HT-29 (cell line): ENCODE data around the gene GMDS. TPM values are rescaled to one million over a fixed set of nuclear protein-coding genes. Genes with fewer than 3 reads are reported as not detected.

Experiments
- DNase-seq: peaks from one replicate; pipeline ENCODE4 v3.0.0-alpha.2; 2015; ENCODE audit warnings: low spot score
- total RNA-seq: library from RNA; depleted of rRNA; stranded (reverse); fragments of >200 nt; shearing (Covaris generic); gene quantifications from 2 replicates; pipeline ENCODE4 v1.2.3, GENCODE V29; 2014

Gene GMDS
- total RNA-seq, 1 experiment from 2014 or later = 37.0 TPM

DNA sequence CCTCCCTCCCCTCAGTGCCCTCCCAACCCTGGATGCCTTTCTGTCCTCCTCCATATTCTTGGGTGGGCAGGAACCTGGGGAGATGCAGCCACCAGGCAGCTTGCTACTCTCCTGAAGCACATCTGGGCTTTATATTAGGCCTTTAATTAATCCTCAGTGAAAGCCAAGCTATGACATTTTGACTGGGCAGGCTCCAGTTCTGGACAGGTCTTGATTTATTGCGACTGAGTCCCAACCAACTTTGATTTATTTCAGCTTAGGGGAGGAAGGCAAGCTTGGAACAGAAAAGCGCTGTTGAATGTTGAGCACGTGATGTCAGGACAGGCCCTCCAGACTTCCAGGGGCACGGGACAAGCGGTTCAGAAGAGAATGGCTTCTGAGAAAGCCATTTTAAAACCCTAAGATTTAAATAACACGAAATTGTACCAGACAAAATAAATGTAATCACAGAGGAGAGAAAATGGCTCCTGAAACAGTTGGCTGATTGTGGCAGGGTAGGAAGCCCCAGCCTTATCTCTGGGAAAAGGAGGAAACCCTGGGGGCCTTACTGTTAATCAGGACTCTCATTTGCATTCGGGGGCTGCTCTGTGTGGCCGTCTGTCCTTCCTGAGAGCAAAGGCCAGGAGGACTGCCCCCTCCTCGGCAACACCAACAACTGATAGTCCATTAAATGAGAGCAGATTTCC is 341.5 kb downstream of the GMDS start:
- no peak for DNase-seq

DNA sequence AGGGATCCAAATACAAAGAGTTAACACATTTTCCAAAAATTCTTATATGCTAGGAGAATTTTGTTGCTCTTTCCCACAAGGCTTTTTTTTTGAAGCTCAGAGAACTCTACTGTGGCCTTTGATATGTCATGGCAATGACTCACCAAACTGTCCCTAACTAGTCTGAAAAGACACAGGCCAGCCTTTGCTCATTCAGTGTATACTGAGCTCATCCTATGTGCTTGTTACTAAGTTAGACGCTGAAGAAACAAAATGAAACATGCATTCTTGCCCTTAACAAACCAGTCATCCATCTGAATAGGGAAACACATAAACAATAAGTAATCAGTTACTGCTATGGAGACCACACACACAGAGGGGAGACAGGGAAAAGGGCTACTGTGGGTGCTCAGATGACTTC is 343.8 kb downstream of the GMDS start:
- DNase-seq = no peak

DNA sequence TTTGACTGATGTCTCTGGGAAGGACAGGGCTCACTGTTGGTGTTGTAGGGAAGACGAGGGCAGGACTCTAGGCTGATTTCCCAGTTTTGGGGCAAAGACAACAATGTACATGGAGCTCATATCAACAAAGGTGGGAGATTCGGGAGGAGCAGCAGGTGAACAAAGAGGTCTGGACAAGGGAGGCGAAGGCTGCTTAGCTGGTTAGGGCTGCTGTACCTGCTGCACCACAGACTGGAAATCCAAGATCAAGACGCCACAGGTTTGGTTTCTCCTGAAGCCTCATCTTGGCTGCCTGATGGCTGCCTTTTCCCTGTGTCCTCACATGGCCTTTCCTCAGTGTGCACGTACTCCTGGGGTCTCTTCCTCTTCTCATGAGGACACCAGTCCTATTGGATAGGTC is 348.5 kb downstream of the GMDS start:
- DNase-seq = no peak

DNA sequence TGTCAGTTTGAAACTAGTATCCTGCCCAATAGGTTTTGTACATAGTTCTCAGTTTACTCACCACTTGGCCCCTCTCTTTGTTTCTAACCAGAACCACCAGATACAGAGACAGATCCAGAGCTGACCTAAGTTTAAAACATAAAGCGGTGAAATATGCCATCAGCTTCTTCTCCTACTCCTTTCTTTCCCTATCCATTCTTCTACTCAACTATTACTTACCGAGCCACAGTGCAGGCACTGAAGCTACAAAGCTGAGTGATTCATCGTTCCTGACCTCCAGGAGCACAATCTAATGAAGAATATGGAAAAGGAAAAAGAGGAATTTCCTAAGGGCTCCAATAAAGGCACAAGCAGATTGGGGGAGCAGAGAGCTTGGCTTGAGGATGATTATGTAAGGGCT is 349.7 kb downstream of the GMDS start:
- DNase-seq = no peak

DNA sequence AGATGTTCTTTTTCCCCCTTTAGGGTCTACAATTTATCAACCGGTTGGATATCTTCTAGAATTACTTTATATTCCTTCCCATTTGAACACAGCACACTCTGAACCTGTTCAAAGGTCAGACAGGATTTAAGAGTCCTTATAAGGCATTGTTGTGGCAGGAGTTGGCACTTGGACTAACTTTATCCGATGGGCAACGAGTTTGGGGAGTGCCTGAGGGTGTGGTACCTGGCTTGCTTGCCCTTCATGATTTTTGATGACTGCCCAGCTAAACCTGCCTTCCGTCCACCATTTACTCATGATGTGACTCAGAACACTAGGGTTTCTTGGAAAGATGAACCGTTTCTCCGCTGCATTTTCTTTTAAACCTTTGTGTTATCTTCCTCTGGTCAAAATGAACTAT is 350.5 kb downstream of the GMDS start:
- DNase-seq = peak; percentile 13

DNA sequence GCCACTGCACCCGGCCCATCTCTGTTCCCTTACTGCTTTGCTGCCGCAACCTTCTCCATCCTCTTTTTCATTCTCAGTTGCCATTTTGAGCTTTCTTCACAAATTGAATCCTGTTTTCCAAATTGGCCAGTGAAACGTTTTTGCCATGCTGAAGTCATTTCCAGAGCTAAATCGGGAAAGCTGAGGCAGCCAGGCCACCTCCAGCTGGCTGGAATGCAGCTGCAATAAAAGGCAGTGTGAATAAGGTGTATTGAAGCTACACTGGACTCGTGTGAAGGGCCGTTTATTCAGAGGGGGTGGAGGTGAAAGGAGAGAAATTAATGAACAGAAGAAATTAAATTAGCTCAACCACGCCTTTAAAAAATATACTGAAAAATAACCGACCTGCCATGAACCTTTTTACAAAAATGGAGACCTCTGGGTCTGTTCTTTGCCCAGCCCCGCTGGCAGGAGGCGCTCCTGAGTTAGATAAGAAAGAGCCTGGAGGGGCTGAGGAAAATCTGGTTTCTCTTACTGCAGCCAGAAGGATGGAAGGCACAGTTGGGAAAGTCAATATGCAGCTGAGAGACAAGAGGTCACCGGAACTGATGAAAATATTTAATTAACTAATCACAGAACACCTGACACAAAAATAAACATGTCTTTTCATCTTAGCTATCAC is 351.8 kb downstream of the GMDS start:
- DNase-seq = no peak

DNA sequence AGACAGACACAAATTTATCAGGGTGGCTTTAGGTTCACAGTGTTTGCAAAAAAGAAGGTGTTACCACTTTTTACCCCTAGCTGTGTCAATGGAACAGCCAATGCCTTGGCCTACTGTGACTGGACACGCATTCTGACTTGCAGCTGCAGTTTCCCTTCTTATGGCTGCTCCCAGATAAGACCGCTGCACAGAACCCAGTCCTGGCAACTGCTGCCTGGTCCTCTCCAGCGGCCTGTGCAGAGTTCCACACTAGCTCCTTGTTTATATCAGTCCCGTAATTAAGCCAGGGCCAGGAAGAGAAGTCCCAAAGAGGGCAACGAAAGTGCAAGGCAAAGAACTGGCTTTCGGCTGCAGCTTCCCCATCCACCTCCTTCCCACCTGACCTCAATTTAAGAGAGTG is 352.7 kb downstream of the GMDS start:
- no peak for DNase-seq

DNA sequence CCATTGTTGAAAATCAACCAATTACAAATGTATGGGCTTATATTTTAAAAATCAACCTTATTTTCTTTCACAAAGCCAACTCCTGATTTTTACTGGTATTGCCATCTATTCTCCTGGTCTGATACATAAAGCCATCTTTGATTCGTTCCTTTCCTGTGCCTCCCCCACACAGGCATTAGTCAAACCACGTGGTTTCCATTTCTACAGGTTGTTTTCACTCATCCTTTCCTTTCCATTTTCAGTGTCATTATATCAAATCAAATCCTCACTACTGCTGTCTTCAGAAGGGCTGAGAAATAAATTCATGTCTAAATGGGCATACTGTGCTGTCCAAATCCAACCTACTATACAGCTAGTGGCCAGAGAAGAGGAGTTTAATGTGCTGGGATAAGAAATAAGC is 354.4 kb downstream of the GMDS start:
- DNase-seq = no peak

DNA sequence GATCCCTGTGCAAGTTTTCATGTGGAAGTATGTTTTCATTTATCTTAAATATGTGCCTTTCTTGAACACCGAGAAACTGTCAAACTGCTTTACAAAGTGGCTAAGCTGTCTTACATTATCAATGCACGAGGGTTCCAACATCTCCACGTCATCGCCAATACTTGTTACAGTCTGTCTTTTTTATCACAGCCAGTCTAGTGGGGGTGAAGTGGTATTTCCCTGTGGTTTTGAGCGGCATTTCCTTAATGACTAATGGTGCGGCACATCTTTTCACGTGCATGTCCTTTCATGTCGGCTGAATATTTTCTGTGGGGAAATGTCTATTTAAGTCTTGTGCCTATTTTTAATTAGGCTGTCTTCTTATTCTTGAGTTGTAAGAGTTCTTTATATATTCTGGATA is 355.3 kb downstream of the GMDS start:
- no peak for DNase-seq

DNA sequence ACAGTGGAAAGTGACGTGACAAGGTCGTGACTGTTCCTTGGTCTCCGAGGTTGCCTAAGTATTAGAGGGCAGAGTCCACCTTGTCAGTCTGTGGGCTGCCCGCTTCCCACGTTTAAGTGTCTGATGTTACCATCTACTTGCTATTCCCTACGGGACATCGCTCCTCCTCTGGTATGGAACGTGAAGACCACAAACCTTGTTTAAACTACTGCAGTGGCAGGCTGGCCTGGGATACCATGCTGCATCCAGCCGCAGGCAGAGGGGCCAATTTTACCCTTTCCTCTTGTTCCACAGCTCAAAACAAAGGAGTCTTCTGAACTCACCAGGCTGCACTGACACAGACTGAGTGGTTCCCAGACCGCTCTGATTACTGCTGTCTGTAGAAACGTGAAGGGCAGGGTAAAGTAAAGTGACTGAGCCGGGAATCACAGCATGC is 359.8 kb downstream of the GMDS start:
- no peak for DNase-seq

DNA sequence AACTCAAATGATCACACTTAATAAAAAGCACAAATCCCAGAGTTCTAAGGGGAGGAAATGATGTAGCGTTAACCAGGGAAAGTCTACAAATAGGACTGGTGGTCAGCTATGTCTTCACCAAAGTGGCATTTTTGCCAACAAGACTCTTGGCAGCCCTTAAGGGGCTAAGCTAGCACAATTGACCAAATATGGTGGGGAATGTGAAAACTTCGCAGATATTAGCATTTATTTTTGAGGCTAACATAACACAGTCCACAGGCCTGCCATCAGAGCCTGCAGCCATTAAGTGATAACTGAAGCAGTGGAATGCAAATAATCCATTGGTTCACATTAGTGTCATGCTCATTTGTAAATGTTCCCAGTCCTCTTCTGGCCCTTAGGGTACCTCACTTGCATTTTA is 361.1 kb downstream of the GMDS start:
- DNase-seq = no peak

DNA sequence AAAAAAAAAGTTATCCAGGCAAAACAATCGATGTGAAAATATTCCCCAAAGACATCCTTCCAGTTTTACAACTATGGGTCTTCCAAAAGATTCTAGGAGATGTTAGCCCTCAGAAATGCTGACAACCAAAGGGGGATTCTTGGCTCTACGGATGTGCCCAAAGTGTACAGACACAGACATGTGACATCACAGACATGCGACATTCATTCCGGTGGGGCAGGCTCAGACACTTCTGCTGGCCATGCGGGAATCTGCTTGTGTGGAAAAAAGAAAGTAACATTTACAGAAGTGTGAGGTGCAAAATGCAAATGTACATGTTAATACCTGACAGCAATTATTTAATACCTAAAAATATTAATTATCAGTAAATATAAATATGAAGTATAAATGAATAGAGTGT is 367.1 kb downstream of the GMDS start:
- no peak for DNase-seq

DNA sequence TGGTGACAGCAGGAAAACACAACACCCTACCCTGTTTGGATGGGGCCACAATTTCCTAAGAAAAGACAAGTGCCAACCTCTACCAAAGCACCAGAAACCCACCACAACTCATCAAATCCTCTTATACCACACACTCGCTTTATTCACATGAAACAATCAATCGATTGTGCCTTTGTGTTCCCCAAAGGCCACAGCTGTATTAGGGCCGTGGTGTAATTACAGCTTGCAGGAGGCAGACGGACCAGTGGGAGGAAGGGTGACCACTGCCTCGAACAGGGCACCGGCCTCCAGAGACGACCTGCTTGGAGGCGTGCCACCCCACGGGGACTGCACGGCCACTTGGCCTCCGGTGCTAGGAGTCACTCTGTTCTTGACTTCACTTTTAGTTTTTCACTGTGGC is 371.6 kb downstream of the GMDS start:
- DNase-seq = no peak

DNA sequence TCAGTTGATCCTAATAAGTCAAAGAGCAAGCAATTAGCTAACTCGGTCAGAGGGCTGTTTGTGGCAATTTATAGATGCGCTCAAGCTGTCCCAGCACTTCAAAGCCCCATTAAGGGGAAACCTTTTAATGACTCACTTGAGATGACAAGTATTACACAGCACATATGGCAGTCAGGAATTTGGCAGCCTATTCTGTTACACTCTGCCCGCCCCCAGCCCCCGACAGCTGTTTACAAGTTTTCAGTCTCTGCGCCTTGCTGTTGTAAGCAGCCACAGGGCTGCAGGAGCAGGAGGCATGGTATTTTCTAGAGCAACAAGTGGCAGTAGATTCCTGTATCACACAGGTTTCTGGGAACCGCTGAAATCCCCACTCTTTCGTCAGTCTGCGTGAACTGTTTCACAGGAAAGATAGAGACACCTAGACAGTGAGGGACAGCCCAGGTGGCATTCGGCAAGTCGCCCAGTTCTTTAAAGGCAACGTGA is 372.7 kb downstream of the GMDS start:
- no peak for DNase-seq

DNA sequence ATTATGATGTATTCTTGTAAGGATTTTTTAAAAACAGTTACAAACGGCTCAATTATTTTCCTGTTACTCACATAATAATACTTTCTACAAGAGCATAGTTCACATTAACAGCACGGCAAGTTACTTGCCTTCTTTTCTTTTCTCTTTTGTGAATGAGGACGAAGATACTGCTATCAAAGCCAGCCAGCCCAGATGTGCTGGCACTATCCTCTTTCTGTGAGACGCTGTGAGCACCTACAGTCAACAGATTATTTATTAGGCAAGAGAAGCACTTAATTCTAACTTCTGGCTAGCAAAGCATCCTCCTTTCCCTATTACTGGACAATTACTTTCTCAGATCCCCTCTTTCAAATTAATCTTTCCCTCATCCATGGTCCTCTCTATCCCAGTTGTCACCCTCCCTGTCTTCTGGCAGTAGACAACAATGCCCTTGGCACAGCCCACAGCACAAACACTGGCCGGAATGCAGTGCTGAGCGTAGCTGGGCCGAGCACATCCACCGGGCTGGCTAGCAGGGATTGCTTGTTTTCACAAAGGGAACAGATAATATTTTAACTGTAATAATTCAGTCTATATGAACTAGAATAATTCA is 373.6 kb downstream of the GMDS start:
- DNase-seq = no peak

DNA sequence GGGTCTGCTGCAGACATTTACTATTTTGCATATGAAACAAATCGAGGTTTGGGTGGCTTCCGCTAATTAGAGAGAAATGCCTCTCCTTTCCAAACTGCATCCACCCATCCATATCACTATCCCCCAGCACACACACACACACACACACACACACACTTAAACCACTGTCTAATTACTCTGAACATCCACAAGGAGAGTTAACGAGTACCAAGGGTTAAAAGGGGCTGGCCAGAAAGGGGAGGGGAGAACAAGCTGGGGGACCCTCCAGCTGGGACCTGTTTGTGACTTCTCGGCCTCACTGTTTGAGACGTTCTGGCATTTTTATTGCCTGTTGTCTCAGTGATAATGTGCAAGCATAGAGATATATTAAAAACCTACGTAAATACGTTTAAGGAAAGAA is 374.5 kb downstream of the GMDS start:
- DNase-seq = no peak

DNA sequence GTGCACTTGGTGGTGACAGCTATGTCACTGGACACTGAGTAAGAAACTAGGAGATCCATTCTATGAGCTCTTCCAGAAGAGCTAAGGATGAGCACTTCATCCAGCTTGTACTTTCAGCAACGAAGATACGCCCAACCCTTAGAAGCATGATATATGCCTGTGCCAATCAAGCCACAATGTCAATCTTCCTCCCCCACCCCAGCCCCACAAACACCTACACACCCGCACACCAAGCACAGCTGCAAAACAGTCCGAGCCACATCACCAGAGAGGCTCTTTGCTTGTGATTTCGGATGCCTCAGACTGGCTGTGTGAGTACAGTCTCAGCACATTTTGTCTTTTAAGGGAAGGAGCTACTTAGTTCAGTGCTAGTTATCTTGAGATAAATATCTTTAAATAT is 375.2 kb downstream of the GMDS start:
- no peak for DNase-seq

DNA sequence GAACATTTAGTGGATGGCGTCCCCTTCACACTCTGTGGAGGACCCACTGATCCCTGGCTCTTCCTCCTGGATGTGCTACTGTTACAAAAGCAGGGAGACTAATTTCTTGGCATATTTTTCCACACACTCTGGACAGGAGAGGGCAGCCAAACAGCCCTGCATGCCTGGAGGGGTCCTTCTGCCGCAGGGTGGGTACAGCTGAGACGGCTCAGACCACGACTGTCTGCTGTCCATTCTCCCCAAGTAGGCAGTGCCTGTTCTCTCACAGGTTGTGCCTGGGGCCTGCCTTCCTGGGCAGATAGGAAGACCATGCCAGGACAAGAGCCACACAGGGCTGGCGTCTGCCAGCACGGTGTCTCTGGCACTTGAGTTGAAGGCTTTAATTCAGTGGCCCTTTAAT is 375.6 kb downstream of the GMDS start:
- DNase-seq = no peak

DNA sequence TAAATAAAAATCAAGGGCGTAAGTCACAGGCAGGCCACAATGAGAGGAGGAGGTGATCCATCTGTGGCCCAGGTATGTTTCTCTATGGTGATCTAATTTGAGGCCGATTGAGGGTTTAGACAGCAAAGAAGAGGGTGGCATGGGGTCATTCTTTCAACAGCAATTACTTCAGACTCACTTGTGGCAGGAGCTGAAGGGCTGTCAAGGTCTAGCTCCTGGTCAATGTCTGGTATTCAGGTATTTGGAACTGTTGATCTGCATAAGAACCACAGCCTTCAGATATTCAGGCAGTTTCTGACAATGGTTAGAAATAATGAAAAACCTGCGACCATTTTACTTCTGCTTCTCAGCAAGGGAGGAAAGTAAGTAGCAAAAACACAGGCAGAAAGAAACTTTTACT is 376.1 kb downstream of the GMDS start:
- no peak for DNase-seq

DNA sequence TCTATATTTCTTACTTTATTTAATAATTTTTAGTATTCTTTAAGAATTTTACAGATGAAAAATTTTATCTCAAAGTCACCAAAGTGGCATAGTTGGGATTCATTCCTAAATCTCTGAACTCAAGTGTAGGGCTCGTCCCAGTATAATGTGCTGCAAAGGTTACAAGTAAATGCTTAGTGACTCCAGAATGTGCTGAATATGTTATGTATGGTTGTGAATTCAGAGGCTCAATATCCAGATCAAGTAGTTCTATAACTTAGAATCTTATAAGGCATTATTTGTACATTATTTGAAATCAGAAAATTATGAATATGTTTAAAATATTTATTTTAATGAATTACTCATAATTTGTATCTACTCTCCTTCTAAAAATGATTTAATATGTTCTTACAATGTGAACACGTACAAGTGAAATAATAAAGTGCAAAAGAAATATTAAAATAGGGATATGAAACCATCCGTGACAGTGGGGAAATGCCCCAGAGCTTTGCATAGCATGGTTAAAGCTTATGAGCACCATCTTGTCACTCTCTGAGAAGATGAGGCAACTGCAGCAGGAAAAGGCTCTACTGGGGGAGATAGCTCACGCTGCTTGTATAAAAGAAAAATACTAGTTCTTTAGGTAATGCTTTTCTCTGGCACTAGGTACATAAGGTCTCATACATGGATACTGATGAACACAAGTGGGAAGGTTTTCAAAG is 376.7 kb downstream of the GMDS start:
- DNase-seq = no peak

DNA sequence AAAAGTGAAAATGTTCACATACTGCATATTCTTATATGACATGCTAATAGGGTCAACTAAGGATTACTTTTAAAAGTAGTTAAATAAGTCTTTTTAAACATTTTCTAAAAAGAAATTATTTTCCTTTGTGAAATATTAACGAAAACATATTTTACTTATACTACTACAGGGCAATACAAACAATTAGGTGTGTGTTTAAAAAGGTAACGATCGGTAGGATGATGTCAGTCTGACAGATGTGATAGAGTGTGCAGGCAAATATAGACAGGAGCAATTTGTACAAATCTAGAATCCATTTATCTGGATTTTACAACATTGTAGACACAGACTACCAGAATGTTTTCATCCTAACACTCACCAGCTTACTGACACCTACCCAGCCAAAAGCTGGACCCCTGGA is 378.2 kb downstream of the GMDS start:
- no peak for DNase-seq

DNA sequence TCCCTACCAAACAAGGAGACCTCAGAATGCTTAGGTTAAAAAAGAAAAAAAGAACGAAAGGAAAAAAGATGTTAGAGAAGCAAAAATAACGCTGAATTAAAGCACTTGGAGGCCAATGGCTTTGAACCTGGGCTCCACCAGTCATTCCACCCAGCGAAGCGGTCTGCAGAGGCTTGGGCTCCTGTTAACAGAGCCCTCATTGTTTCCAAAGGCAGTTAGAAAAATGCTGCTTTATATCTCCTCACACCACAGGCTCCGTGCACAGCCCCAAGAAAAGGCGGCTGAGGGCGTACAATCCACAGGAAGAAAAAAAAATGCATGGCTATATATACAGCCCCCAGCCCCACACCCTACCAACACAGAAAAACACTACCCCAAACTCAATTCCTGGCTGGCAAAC is 379.8 kb downstream of the GMDS start:
- DNase-seq = no peak

DNA sequence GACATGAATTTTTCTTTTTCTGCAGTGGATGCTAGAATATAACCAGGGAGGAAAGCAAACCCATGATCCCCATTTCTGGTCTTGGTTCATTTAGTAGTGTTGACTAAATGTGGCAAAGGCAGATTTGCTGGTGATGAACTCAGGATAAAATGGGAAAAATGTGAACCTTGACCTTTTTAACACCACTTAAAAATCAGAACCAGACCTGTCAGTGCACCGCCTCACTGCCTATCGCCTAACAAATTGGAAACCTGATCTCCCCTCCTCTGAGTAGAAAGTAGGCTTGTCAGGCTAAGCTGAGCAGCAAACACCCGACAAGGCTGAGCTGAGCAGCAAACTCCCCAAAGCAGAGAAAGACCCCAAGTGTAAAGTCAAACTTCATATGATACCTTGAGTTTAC is 380.9 kb downstream of the GMDS start:
- DNase-seq = no peak
